ENCODE measurements around the gene SPSB3.
A peak's percentile ranks its signal among the peaks of the same experiment; 100 is the strongest.

The SPSB3 gene

DNA sequence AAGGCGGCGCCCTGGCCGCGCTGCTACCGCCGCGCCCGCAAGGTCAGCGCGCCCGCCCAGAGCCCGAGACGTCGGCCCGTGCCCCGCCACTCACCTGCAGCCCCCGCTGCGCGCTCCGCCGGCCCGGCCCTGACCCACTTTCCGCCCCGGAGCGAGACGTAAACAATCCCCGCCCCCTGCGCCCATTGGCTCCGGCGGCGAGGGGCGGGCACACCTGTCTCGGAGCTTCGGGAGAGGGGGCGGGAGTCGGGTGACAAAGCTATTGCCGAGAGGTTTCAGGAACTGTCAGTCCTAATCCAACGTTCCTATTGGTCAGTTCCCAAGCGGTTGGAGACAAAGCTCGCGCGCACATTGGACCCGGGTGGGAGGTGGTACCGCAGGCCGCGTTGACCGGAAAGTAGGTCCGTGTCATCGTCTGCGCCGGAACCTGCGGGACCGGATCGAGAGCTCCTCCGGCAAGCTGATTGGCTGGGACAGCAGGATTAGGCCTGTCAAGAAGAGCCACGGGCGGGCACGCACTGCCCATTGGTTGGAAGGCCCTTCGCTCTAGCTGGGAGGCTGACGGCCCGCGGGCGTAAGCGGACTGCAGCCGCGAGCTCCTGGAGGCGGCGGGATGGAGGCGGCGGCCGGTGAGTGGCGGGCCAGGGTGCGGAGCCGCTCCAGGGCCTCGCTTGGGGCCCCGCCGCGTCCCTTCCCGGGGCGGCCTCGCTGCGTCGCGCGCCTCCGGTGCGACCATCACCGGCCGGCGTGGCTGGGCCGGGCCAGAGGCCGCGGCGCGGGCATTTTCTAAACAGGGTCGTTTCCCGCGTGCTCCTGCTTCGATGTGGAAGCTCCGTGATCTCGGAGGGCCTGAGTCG lies at the start of gene SPSB3, which contains the start of gene NUBP2:
Gene SPSB3, minus strand, starts transcription at position 164 of the 857 bp plus-strand sequence. CDS start 1,088 bp downstream, outside the sequence.
Gene NUBP2, plus strand, starts transcription at position 553 of the 857 bp plus-strand sequence. Its CDS starts 61 bp downstream, at position 614.
- no peaks in the 10 kb centered on the region for H3K9me2 ChIP-seq (replicated peaks; ENCODE audit: control insufficient read depth, low read length)
- peak within 1 kb of the TSS; percentile 82 for H3K4me3 ChIP-seq (ENCODE audit: low read length)
- peaks cover 16% of the 10 kb centered on the region for H3K4me1 ChIP-seq (ENCODE audit: control insufficient read depth, low read length)
- H3K36me3 ChIP-seq (ENCODE audit: control insufficient read depth, low read length), result peaks cover 22% of the 10 kb centered on the region
- peak within 1 kb of the TSS; percentile 93 for H3K4me2 ChIP-seq (ENCODE audit: low read length)
- H3K27ac ChIP-seq (ENCODE audit: low read depth, low read length), result peak within 1 kb of the TSS; percentile 20; the same call in 1 of the 2 replicates
- H3K9me3 ChIP-seq (ENCODE audit: control insufficient read depth, insufficient read depth, low read length), result no peaks in the 10 kb centered on the region
- no peaks in the 10 kb centered on the region for H3F3A ChIP-seq (ENCODE audit: control insufficient read depth, insufficient read depth)
- TF ChIP-seq EZH2phosphoT487 (IDR thresholded peaks at IDR 0.05; ENCODE audit: borderline replicate concordance, low read length), result no peak
- TF ChIP-seq, protein P1, sequence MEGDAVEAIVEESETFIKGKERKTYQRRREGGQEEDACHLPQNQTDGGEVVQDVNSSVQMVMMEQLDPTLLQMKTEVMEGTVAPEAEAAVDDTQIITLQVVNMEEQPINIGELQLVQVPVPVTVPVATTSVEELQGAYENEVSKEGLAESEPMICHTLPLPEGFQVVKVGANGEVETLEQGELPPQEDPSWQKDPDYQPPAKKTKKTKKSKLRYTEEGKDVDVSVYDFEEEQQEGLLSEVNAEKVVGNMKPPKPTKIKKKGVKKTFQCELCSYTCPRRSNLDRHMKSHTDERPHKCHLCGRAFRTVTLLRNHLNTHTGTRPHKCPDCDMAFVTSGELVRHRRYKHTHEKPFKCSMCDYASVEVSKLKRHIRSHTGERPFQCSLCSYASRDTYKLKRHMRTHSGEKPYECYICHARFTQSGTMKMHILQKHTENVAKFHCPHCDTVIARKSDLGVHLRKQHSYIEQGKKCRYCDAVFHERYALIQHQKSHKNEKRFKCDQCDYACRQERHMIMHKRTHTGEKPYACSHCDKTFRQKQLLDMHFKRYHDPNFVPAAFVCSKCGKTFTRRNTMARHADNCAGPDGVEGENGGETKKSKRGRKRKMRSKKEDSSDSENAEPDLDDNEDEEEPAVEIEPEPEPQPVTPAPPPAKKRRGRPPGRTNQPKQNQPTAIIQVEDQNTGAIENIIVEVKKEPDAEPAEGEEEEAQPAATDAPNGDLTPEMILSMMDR (IDR thresholded peaks at IDR 0.05; ENCODE audit: low read depth, low read length, poor library complexity, severe bottlenecking), result no peak
- 0 out of 2 replicates have a peak, but pooled peaks cover 5% of the 10 kb centered on the region for H4K20me1 ChIP-seq (ENCODE audit: control insufficient read depth, insufficient read depth, low read depth, low read length)
- H3K79me2 ChIP-seq (ENCODE audit: control insufficient read depth, low read length), result peaks cover 60% of the 10 kb centered on the region
- H3K27me3 ChIP-seq (ENCODE audit: control insufficient read depth, low read length), result no peaks in the 10 kb centered on the region

DNA sequence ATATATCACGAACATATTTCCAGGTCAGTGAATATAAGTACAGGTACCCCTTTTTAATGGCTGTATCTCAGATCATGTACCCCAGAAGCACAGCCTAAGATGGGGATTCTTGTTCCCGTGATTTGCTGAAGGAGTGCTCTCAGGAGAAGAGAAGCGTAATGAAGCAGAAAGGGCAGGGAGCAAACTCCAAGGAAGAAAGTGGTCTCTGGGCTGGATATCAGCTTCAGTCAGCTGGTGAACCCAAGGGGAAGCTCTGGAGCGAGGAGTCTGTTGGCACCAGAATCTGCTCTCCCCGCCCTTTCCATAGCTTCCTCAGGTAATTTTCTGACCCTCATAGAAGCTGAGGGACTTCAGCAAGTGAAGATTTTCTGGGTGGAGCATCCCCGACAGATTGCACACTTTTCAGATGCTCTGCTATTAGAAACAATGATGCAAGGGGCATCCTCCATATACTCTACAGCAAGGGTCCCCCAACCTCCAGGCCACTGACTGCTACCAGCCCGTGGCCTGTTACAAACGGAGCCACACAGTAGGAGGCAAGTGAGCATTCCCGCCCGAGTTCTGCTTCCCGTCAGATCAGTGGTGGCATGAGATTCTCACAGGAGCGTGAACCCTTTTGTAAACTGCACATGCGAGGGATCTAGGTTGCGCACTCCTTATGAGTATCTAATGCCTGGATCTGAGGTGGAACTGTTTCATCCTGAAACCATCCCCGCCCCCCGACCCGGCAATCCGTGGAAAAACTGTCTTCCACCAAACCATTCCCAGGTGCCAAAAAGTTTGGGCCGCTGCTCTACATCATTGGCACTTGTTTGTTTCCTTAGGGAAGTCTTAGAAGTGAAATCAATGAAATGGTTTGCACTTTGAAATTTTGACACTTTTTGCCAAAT lies 49.1 kb upstream of the SPSB3 start:
- peaks cover 2% of the 10 kb centered on the region; the same call in 1 of the 2 replicates for H3K27me3 ChIP-seq (ENCODE audit: control insufficient read depth, low read length)
- peaks cover 16% of the 10 kb centered on the region for H3K4me1 ChIP-seq (ENCODE audit: control insufficient read depth, low read length)
- H3K4me3 ChIP-seq (ENCODE audit: low read length), result no peak overlapping the region
- no peaks in the 10 kb centered on the region for H3K36me3 ChIP-seq (ENCODE audit: control insufficient read depth, low read length)
- H3K9me2 ChIP-seq (replicated peaks; ENCODE audit: control insufficient read depth, low read length), result no peaks in the 10 kb centered on the region
- H4K20me1 ChIP-seq (ENCODE audit: control insufficient read depth, insufficient read depth, low read depth, low read length), result 0 out of 2 replicates have a peak, but pooled peaks cover 7% of the 10 kb centered on the region
- peaks cover 5% of the 10 kb centered on the region; the same call in 1 of the 2 replicates for H3F3A ChIP-seq (ENCODE audit: control insufficient read depth, insufficient read depth)
- peaks cover 22% of the 10 kb centered on the region for H3K79me2 ChIP-seq (ENCODE audit: control insufficient read depth, low read length)
- H3K9me3 ChIP-seq (ENCODE audit: control insufficient read depth, insufficient read depth, low read length), result no peaks in the 10 kb centered on the region
- H3K27ac ChIP-seq (ENCODE audit: low read depth, low read length), result no peak overlapping the region
- TF ChIP-seq EZH2phosphoT487 (IDR thresholded peaks at IDR 0.05; ENCODE audit: borderline replicate concordance, low read length), result no peak
- TF ChIP-seq, protein P1 (IDR thresholded peaks at IDR 0.05; ENCODE audit: low read depth, low read length, poor library complexity, severe bottlenecking), result no peak
- no peak overlapping the region for H3K4me2 ChIP-seq (ENCODE audit: low read length)

DNA sequence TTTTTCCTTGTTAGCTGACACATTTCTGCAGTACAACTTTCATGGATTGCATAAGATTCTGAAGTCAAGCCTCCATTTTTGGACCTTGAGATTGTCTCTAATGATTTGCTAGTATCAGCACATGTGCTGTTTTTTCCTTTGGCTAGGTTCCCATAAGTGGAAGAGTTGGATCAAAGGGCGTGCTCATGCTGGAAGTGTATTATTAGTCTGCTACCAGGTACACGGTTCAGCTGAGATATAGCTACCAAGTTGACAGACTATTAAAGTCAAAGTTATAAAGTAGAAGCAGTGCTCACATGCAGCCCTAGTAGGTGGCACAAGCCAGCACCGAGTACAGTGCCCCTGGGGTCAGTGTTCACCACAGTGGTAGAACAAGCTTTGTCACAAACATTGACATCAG lies 47.8 kb upstream of the SPSB3 start:
- no peak overlapping the region for H3K4me2 ChIP-seq (ENCODE audit: low read length)
- peaks cover 5% of the 10 kb centered on the region; the same call in 1 of the 2 replicates for H3F3A ChIP-seq (ENCODE audit: control insufficient read depth, insufficient read depth)
- H3K9me3 ChIP-seq (ENCODE audit: control insufficient read depth, insufficient read depth, low read length), result no peaks in the 10 kb centered on the region
- H3K4me3 ChIP-seq (ENCODE audit: low read length), result no peak overlapping the region
- H3K79me2 ChIP-seq (ENCODE audit: control insufficient read depth, low read length), result peaks cover 27% of the 10 kb centered on the region
- 0 out of 2 replicates have a peak, but pooled peaks cover 3% of the 10 kb centered on the region for H4K20me1 ChIP-seq (ENCODE audit: control insufficient read depth, insufficient read depth, low read depth, low read length)
- TF ChIP-seq, protein P1 (IDR thresholded peaks at IDR 0.05; ENCODE audit: low read depth, low read length, poor library complexity, severe bottlenecking), result no peak
- TF ChIP-seq EZH2phosphoT487 (IDR thresholded peaks at IDR 0.05; ENCODE audit: borderline replicate concordance, low read length), result no peak
- H3K27ac ChIP-seq (ENCODE audit: low read depth, low read length), result no peak overlapping the region
- H3K9me2 ChIP-seq (replicated peaks; ENCODE audit: control insufficient read depth, low read length), result no peaks in the 10 kb centered on the region
- peaks cover 24% of the 10 kb centered on the region for H3K4me1 ChIP-seq (ENCODE audit: control insufficient read depth, low read length)
- H3K27me3 ChIP-seq (ENCODE audit: control insufficient read depth, low read length), result no peaks in the 10 kb centered on the region
- H3K36me3 ChIP-seq (ENCODE audit: control insufficient read depth, low read length), result no peaks in the 10 kb centered on the region

All from DOHH2 (cell line).